Measurements from ENCODE around the gene KCNJ18. TPM values are rescaled to one million over a fixed set of nuclear protein-coding genes. Genes with fewer than 3 reads are reported as not detected.
"Not testable (repeated sequence)": the region's sequence is repeated elsewhere in the genome, so short reads cannot be mapped to it uniquely, and the experiment has no call there.

The KCNJ18 gene
- not detected for total RNA-seq

DNA sequence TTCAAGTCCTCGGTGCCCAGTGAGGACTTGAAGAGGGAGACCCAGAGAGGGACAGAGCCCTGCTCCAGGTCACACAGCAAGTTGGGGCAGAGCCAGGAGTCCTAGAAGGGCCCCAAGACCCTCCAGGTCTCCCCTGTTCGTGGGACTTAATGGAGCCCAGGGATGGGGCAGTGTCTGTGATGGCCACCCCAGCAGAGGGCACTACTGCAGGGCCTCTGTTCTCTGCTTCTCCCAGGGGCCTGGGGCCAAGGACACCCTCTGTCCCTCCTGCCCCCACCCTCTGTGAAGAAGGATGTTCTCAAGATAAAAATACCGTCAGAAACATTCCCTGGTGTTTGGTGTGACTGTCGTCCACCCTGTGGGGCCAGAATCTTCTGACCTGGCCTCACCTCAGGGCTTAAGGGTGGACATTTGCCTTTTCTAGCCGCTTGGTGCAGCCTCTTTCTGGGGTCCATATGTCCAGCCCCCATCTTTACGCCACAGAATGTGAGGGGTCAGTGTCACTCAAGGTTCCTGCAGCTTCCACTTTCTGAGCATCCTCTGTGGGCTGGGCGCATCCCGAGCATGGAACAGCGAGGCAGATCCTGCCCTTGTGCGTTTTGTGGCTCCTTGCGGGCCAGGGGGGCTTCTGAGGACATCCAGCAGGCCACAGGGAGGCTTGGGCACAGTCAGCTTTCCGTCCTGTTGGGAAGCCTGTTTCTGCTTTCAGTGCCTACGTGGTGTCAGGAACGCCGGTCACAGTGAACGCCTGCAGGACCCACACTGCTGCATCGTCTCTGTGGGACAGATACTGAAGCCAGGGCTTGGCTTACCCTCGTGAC lies at the start of gene KCNJ18:
KCNJ18 (plus strand) TSS at position 641 of the 821 bp plus-strand sequence. CDS start 10,264 bp downstream, outside the sequence.
- DNase-seq = not testable (repeated sequence)

- DNase-seq = not testable (repeated sequence)
These were observed 44.2 kb upstream of the KCNJ18 start for GRCh38 chr17:21648125-21648524.

DNA sequence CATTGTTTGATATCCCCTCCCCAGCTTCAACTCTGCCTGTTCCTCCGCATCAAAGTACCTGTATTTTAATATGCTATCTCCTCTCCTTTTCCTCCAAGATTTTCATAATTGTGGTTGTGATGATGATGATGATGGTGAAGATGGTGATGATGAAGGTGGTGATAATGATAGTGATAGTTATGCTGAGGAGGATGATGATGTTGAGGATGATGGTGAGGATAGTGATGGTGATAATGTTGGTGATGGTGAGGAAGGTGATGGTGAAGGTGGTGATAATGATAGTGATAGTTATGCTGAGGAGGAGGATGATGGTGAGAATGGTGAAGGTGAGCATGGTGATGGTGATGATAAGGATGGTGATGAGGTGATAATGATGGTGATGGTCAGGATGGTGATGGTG lies 42.3 kb upstream of the KCNJ18 start:
- DNase-seq = not testable (repeated sequence)

- DNase-seq = not testable (repeated sequence)
These were observed 40.3 kb upstream of the KCNJ18 start for GRCh38 chr17:21652049-21652448.

DNA sequence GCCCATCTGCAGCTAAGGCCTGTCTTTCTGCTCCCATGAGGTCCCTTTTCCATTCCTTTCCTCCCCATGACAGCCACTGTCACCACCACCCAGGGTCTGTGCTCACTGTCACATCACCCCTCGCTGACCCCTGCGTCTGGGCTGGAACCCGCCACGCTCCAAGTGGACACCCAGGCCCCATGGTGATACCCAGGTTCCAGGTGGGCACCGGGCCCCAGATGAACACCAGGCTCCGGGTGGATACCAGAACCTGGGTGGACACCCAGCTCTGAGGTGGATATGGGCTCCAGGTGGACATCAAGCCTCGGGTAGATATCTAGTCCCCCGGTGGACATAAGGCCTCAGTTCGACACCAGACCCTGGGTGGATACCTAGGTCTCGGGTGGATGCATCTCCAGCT lies 39.1 kb upstream of the KCNJ18 start:
- DNase-seq = not testable (repeated sequence)

DNA sequence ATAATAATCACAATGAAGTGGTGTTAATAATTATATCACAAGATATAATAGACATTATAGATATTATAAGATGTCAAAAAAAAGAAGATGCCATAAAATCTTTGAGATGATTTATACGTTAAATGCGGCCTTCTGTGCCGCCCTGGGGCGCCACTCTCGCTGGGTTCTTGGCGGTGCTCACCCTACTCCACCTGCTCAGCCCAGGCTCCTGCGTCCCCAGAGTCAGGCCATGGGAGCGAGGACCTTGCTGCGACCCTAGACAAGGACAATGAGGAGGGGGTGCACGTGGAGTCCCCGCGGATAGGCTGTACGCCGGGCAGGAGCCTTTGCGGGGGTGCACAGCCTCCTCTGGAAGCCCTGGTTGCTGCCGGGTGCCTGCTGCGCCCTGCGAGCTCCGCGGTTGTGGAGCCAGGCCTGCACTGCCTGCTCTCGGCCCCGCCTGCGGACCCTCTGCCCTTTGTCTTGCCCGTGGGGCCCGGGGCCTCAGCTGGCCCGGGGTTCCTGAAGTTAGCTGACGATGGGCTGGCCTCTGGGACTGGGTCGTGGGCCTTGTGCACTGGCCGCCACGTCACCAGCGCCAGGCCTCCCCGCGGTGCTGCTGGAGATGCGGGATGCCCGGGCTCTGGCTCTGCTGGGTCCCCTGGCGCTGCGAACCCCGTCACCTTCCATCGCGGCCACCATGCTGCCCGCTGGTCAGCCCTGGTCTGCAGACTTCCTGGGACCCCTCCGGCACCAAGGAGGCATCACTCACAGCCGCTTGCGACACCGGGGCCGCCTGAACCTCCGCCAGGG lies 35.6 kb upstream of the KCNJ18 start:
- DNase-seq = not testable (repeated sequence)

DNA sequence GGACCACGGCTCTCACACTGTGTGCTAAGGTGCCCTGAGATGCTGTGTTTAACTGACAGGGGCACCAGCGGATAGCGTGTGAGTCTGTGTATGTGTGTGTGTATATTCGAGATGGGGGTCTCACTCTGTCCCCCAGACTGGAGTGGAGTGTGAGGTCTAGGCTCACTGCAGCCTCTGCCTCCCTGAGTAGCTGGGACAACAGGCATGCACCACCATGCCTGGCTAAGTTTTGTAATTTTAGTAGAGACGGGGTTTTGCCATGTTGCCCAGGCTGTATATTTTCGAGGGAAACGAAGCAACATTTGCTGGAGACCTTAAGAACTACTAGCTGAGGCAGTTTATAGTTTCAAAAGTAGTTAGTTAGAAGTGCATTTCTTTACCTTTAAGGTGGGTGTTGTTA lies 32.7 kb upstream of the KCNJ18 start:
- not testable (repeated sequence) for DNase-seq

DNA sequence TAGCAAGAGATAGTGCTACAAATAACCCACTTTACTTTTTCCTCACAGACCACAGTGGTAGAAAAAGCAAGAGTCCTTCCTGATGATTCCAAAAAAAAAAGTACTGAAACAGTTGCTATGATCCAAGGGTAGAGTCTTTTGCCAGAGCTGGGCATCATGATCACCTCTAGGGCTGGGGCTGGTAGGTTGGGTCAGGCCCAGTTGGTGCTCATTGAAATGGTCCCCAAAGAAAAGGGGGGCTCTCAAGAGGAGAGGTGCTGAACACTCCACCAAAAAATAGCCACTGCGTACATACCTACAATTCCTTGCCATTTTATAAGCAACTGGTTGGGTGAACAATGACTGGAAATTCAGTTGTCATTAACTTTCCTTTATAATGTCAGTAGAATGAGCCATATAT lies 30.9 kb upstream of the KCNJ18 start:
- DNase-seq = not testable (repeated sequence)

GRCh38 chr17:21663166-21663565 lies 29.2 kb upstream of the KCNJ18 start:
- DNase-seq = not testable (repeated sequence)

- not testable (repeated sequence) for DNase-seq
These were observed 28.5 kb upstream of the KCNJ18 start for GRCh38 chr17:21663614-21664474.

- not testable (repeated sequence) for DNase-seq
These were observed 27.2 kb upstream of the KCNJ18 start for GRCh38 chr17:21665171-21665570.

DNA sequence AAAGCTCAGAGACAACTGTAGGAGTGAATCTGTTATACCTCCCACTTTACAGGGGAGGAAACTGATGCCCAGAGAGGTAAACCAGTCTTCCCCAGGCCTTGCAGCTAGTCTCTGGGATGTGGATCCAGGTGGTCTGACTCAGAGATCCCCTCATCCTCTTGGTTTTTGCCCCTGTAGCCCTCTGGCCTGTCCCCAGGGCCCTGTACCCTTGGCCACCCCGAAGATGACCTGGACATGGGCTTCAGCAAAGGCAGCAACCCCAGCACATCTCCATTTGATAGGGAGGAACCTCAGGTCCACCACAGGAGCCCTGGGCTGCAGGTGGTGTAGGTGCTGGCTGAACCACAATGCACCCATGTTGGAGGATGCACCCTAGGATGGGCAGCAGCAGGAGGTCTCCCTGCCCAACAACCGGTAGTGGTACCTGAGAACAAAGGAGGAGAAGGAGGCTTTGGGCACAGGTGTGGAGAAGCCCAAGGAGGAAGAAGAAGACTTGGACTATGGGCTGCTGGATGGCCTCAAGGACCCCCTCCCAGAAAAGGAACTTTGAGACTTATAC lies 26.3 kb upstream of the KCNJ18 start:
- DNase-seq = not testable (repeated sequence)

- not testable (repeated sequence) for DNase-seq
These were observed 25.5 kb upstream of the KCNJ18 start for GRCh38 chr17:21666711-21667412.

GRCh38 chr17:21667413-21668117 lies 24.8 kb upstream of the KCNJ18 start:
- DNase-seq = not testable (repeated sequence)

DNA sequence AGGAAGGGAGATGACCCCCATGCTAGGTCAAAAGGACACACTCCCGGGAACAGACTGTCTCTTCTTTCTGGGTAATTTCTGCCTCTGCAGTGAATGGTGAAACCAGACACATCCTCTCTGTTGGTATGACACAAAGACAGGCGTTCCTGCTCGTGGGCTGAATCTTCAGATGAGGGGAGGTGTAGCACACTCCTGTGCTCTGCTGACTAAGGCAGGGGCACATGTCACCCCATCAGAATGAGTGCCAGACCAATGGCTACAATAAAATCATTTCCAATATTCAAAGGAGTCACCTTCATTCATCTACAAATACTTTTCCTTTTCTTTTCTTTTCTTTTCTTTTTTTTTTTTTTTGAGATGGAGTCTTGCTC lies 24.2 kb upstream of the KCNJ18 start:
- not testable (repeated sequence) for DNase-seq

- not testable (repeated sequence) for DNase-seq
These were observed 23.4 kb upstream of the KCNJ18 start for GRCh38 chr17:21668746-21669508.

DNA sequence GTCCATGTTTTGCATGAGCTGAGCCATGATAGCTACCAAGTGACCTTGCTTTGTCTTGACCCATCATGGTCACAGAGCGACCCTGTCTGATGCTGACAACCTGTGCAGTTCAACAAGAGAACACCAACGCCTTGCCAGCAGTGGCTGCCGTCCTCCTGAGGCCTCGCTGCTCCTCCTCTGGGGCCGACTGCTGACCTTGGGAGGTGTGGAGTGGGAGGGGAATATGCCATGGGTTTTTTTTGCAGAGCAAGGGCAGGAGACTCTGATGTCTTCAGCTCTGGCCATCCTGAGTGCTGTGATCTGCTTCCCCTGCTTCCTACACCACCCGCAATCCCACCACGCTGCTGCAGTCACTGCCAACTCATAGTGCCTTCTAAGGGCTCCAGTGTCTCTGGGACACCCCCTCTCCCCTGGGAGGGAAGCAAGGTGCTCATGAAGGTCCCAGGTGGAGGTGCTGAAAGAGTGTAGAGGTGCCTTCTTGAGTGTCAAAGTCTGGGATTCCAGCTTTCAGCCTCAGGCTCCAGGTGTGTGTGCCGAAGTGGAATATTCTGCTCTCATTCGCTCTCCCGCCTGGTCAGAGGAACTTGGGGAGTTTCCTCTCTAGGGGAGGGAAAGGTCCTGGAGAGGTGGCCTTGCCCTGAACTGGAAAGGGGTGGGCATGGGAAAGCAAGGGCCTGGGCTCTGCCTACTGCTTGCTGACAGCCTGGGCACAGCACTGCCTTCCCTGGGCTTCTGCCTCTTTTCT lies 22.5 kb upstream of the KCNJ18 start:
- not testable (repeated sequence) for DNase-seq

GRCh38 chr17:21670361-21671155 lies 21.8 kb upstream of the KCNJ18 start:
- DNase-seq = not testable (repeated sequence)

- DNase-seq = not testable (repeated sequence)
These were observed 20.9 kb upstream of the KCNJ18 start for GRCh38 chr17:21671437-21671836.

All from effector CD4-positive, alpha-beta T cell (primary cell).